Caki2 (cell line): Measurements from ENCODE around the gene USP47. TPM values are rescaled to one million over a fixed set of nuclear protein-coding genes. Genes with fewer than 3 reads are reported as not detected.
"Not testable (repeated sequence)": the region's sequence is repeated elsewhere in the genome, so short reads cannot be mapped to it uniquely, and the experiment has no call there.

Source experiments
- DNase-seq: peaks from one replicate; pipeline ENCODE4 v3.0.0-alpha.2; 2015; ENCODE audit warnings: low read depth
- in situ Hi-C: cut with HindIII; loops from 2 replicates; pipeline ENCODE4 v1.10.0; 2016; ENCODE audit warnings: low sequenced_read_pairs, low pct_unique_long_range_greater_than_20kb, mixed read lengths
- total RNA-seq: library from RNA; depleted of rRNA; stranded (reverse); fragments of >200 nt; shearing (Covaris generic); gene quantifications from 2 replicates; pipeline ENCODE4 v1.2.3, GENCODE V29; 2014; ENCODE audit warnings: low replicate concordance

The USP47 gene
- total RNA-seq, 1 experiment from 2014 or later = 6.0 TPM

GRCh38 chr11:11818529-11819121 lies 23.1 kb upstream of the USP47 start:
- in situ Hi-C loops = no loop called here
- no peak for DNase-seq

- DNase-seq = peak; percentile 14
Observed at GRCh38 chr11:11821899-11822298, 19.9 kb upstream of the USP47 start.

GRCh38 chr11:11822946-11823345 lies 18.8 kb upstream of the USP47 start:
- in situ Hi-C loops = no loop called here

More at GRCh38 chr11:11821899-11822298, 19.9 kb upstream of the USP47 start:
- in situ Hi-C loops = no loop called here

GRCh38 chr11:11826260-11826659 lies 15.5 kb upstream of the USP47 start:
- in situ Hi-C loops = no loop called here
- DNase-seq = no peak

More at GRCh38 chr11:11822946-11823345, 18.8 kb upstream of the USP47 start:
- no peak for DNase-seq

GRCh38 chr11:11827272-11827671 lies 14.5 kb upstream of the USP47 start:
- no peak for DNase-seq
- in situ Hi-C loops = no loop called here

GRCh38 chr11:11831406-11831805 lies 10.4 kb upstream of the USP47 start:
- DNase-seq, in situ Hi-C loops: not testable (repeated sequence)

- DNase-seq = no peak
- in situ Hi-C loops = no loop called here
Observed at GRCh38 chr11:11836676-11837231, 5.0 kb upstream of the USP47 start.

GRCh38 chr11:11839718-11840117 lies 2.1 kb upstream of the USP47 start:
- no peak for DNase-seq
- in situ Hi-C loops = no loop called here

GRCh38 chr11:11841116-11841722 lies 553 bp upstream of the USP47 start:
- DNase-seq = no peak
- in situ Hi-C loops = no loop called here

- in situ Hi-C loops = no loop called here
- peak; percentile 67 for DNase-seq
Observed at GRCh38 chr11:11842421-11843008, 743 bp downstream of the USP47 start.

GRCh38 chr11:11843211-11843621 lies 1.4 kb downstream of the USP47 start:
- DNase-seq = peak; percentile 26
- in situ Hi-C loops = no loop called here

- DNase-seq = no peak
- in situ Hi-C loops = no loop called here
Observed at GRCh38 chr11:11843642-11844041, 1.9 kb downstream of the USP47 start.

- in situ Hi-C loops = no loop called here
Observed at GRCh38 chr11:11844272-11844671, 2.5 kb downstream of the USP47 start.

GRCh38 chr11:11845071-11845470 lies 3.3 kb downstream of the USP47 start:
- in situ Hi-C loops = no loop called here
- DNase-seq = no peak

More at GRCh38 chr11:11844272-11844671, 2.5 kb downstream of the USP47 start:
- no peak for DNase-seq

GRCh38 chr11:11845551-11845950 lies 3.8 kb downstream of the USP47 start:
- no peak for DNase-seq
- in situ Hi-C loops = no loop called here

GRCh38 chr11:11847082-11847481 lies 5.3 kb downstream of the USP47 start:
- DNase-seq = no peak
- in situ Hi-C loops = no loop called here

- in situ Hi-C loops = no loop called here
- peak; percentile 66 for DNase-seq
Observed at GRCh38 chr11:11848891-11849746, 7.3 kb downstream of the USP47 start.

- DNase-seq = no peak
- in situ Hi-C loops = no loop called here
Observed at GRCh38 chr11:11850668-11851067, 8.9 kb downstream of the USP47 start.

- no peak for DNase-seq
- in situ Hi-C loops = no loop called here
Observed at GRCh38 chr11:11856638-11857037, 14.9 kb downstream of the USP47 start.
